NB4 (cell line): ENCODE results near the gene NEK1.

Experiments used
- DNase-seq: peaks from one replicate; pipeline ENCODE4 v3.0.0; 2010; ENCODE audit warnings: low read depth
- H3K4me3 ChIP-seq: one replicate; pipeline ENCODE4 v1.5.1; 2011; ENCODE audit warnings: mild to moderate bottlenecking, low read depth, low read length, moderate library complexity
- CTCF ChIP-seq: IDR thresholded peaks from one replicate; pipeline ENCODE4 v1.5.1; 2012; ENCODE audit warnings: low read depth, low read length
- MYC ChIP-seq: IDR thresholded peaks from 2 replicates; pipeline ENCODE4 v1.6.1; 2011; ENCODE audit warnings: low read depth, low read length
- POLR2A ChIP-seq: IDR thresholded peaks from 2 replicates; pipeline ENCODE4 v1.6.1; 2011; ENCODE audit warnings: mild to moderate bottlenecking; ENCODE audit not compliant: insufficient read length; ENCODE audit errors: extremely low read depth
- TF ChIP-seq, protein P1 (sequence below): IDR thresholded peaks from 2 replicates; pipeline ENCODE4 v1.6.1; 2011; ENCODE audit warnings: low read depth, low read length

Gene NEK1

DNA sequence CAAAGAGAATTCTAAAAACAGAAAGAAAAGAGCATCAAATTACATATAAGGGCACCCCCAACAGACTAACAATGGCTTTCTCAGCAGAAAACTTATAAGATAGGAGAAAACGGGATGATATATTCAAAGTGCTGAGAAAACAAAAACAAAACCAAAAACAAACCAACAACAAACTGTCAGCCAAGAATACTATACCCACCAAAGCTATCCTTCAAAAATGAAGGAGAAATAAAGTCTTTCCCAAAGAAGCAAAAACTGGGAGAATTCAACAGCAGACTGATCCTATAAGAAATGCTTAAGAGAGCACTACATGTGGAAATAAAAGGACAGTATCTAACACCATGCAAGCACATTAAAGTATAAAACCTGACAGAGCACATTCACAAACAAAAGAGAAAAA is 168.6 kb downstream of the NEK1 start:
- no peak for DNase-seq
- no peak overlapping the region for H3K4me3 ChIP-seq
- no peak for TF ChIP-seq CTCF
- TF ChIP-seq MYC = no peak
- no peak for TF ChIP-seq POLR2A
- TF ChIP-seq, protein P1, sequence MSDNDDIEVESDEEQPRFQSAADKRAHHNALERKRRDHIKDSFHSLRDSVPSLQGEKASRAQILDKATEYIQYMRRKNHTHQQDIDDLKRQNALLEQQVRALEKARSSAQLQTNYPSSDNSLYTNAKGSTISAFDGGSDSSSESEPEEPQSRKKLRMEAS = no peak

DNA sequence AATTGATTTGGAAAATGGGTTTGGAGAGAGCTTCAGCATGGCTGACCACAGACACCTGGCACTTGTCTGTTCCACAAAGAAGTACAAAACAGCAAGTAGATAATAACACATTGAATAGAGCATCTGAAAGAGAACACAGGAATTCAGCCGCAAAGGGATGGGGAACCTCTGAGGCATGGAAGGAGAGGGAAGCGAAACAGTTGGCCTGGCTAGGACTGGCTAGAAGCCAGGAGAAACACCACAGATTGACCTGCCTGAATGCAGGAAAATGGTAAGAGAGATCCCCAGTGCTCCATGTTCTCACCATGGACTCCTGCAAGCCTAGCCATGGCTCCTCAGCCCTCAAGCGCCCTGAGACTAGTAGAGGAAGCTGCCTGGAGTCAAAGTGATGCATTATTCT is 171.9 kb downstream of the NEK1 start:
- H3K4me3 ChIP-seq = no peak overlapping the region
- no peak for DNase-seq
- TF ChIP-seq POLR2A (no peak), MYC (no peak), CTCF (no peak)
- TF ChIP-seq, protein P1 = no peak

DNA sequence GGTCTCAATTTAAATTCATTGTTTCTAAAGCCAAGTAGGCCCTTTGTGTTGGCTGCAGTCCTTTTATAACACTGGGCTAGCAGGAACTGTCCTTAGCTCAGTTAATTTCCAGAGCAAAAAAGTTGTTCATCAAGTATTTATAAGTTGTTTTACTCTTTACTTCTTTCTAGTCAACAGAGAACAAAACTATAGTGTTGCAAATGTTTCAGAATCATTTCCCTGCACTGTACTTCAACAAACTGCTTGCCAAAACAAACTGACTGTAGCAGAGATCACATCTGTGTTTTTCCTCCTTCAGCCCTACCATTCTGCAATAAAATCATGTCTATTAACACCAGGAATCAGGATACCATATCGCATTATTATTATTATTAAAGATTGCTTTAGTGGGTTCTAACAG is 173.1 kb downstream of the NEK1 start:
- TF ChIP-seq POLR2A (no peak), CTCF (no peak), MYC (no peak)
- TF ChIP-seq, protein P1 = no peak
- no peak overlapping the region for H3K4me3 ChIP-seq
- DNase-seq = no peak

- no peak for DNase-seq
- TF ChIP-seq, protein P1 = no peak
- TF ChIP-seq CTCF (no peak), MYC (no peak), POLR2A (no peak)
- no peak overlapping the region for H3K4me3 ChIP-seq
Measured at GRCh38 chr4:169438057-169438480, 174.3 kb downstream of the NEK1 start.

DNA sequence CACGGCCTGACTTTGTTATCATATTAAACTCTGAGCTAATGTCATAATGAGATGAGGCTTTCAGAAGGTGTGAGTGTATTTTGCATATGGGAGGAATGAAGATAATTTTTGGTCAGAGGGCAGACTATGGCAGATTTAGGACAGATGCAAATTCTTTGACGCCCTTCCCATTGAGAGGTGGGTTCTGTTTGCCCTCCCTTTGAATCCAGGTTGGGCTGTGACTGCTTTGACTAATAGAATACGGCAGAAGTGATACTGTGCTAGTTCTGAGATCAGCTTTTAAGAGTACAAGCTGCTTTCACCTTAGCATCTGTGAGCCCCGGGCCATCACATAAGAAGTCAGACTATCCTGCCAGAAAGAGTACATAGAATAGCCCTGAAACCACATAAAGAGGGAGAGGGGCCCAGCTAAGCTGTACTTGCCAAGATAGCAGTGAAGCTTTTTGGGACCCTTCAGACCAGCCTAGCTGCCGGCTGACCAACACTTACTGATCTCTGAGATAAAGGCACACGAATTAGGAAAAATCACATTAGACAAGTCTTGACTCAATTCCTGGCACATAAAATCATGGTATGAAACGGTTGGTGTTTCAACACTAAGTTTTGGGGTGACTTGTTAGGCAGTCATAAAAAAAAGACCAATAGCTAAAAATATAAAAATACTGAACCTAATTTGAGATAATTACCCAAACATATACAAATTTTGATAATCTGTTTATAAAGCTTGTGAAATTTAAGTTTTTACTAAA is 174.9 kb downstream of the NEK1 start:
- DNase-seq = no peak
- TF ChIP-seq MYC (no peak), POLR2A (no peak), CTCF (no peak)
- TF ChIP-seq, protein P1 = no peak
- H3K4me3 ChIP-seq = no peak overlapping the region

DNA sequence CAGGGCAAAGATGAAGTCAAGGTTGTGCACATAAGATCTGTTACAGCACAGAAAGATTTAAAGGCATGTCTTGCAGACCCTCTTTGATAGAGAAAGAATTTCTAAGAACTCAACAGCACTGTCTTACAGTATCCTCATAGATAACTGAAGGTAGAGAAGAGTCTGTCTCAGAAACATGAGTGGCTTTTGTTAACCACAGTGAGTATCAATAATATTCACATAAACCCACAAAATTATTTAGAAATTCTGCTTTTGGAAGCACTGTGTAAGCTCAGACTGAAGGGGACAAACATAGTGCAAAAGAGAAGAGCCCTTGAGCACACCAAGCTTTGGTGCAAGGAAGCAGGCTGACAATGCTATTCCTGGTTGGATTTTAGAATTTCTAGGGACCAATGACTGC is 175.6 kb downstream of the NEK1 start:
- TF ChIP-seq, protein P1 = no peak
- TF ChIP-seq MYC = no peak
- DNase-seq = no peak
- no peak overlapping the region for H3K4me3 ChIP-seq
